Epithelial cell of umbilical artery (primary cell): ENCODE data around the gene S1PR4. TPM values are rescaled to one million over a fixed set of nuclear protein-coding genes. Genes with fewer than 3 reads are reported as not detected.

Experiments used
- total RNA-seq: library from RNA; depleted of rRNA; stranded (reverse); fragments of >200 nt; gene quantifications from 2 replicates; pipeline ENCODE4 v1.2.3, GENCODE V29; 2014

Gene S1PR4
- total RNA-seq: 1.8 and 2.3 TPM in 2 replicates

GRCh38 chr19:3178377-3178972, at the start of gene S1PR4:
S1PR4 (plus strand) TSS chr19:3178769; CDS start chr19:3178793, 24 bp downstream.

GRCh38 chr19:3135961-3136683, 42.4 kb upstream of the S1PR4 start, which contains the start of gene GNA15:
GNA15 (plus strand) TSS chr19:3136033; CDS start chr19:3136451, 418 bp downstream.

GRCh38 chr19:3185461-3186159, 7.0 kb downstream of the S1PR4 start, which contains the start of gene NCLN:
NCLN (plus strand) TSS chr19:3185930; CDS start chr19:3186031, 101 bp downstream.

GRCh38 chr19:3224346-3225168, 46.0 kb downstream of the S1PR4 start, which contains the start of gene CELF5:
CELF5 (plus strand) TSS chr19:3224661; CDS start chr19:3224740, 79 bp downstream.

Other genes starting within 250 kb of the S1PR4 start
- 9.7 and 16.3 TPM in 2 replicates for gene ZNF77, start 233.8 kb upstream of the S1PR4 start, total RNA-seq
- gene TLE6, start 201.2 kb upstream of the S1PR4 start, total RNA-seq: 4.9 and 7.1 TPM in 2 replicates
- 16.3 and 19.5 TPM in 2 replicates for gene TLE2, start 149.5 kb upstream of the S1PR4 start, total RNA-seq
- 59.9 and 89.3 TPM in 2 replicates for gene TLE5, start 116.3 kb upstream of the S1PR4 start, total RNA-seq
- gene GNA11, start 84.4 kb upstream of the S1PR4 start, total RNA-seq: 75.0 and 86.3 TPM in 2 replicates
- gene GNA15, start 42.7 kb upstream of the S1PR4 start, total RNA-seq: under 0.01 and 0.15 TPM in 2 replicates
- 47.7 and 49.2 TPM in 2 replicates for gene NCLN, start 7.2 kb downstream of the S1PR4 start, total RNA-seq
- under 0.01 TPM in 1 of 2 replicates, not detected in the other for gene CELF5, start 45.9 kb downstream of the S1PR4 start, total RNA-seq
- gene NFIC, start 187.8 kb downstream of the S1PR4 start, total RNA-seq: 20.1 TPM in 2 replicates